Measurements from ENCODE around the gene PLPPR3.

Gene PLPPR3

GRCh38 chr19:772063-772462 is 49.7 kb downstream of the PLPPR3 start:
- H3K4me3 ChIP-seq (ENCODE audit: low read length): no peak overlapping the region
- no peak for TF ChIP-seq CTCF (IDR thresholded peaks at IDR 0.05; ENCODE audit: insufficient read depth, low read depth, low read length, missing control alignments)
- DNase-seq (ENCODE audit: low read depth): no peak

- DNase-seq (ENCODE audit: low read depth): peak; percentile 64
- H3K4me3 ChIP-seq (ENCODE audit: low read length): no peak overlapping the region
- peak; percentile 62 for TF ChIP-seq CTCF (IDR thresholded peaks at IDR 0.05; ENCODE audit: insufficient read depth, low read depth, low read length, missing control alignments)
These were observed 50.4 kb downstream of the PLPPR3 start for GRCh38 chr19:771332-771785.

GRCh38 chr19:769616-770015 is 52.1 kb downstream of the PLPPR3 start:
- no peak overlapping the region for H3K4me3 ChIP-seq (ENCODE audit: low read length)
- no peak for DNase-seq (ENCODE audit: low read depth)
- TF ChIP-seq CTCF (IDR thresholded peaks at IDR 0.05; ENCODE audit: insufficient read depth, low read depth, low read length, missing control alignments): no peak

- no peak overlapping the region for H3K4me3 ChIP-seq (ENCODE audit: low read length)
- TF ChIP-seq CTCF (IDR thresholded peaks at IDR 0.05; ENCODE audit: insufficient read depth, low read depth, low read length, missing control alignments): no peak
- DNase-seq (ENCODE audit: low read depth): no peak
These were observed 53.3 kb downstream of the PLPPR3 start for GRCh38 chr19:768424-768823.

GRCh38 chr19:765179-765738 is 56.5 kb downstream of the PLPPR3 start:
- no peak overlapping the region for H3K4me3 ChIP-seq (ENCODE audit: low read length)
- no peak for TF ChIP-seq CTCF (IDR thresholded peaks at IDR 0.05; ENCODE audit: insufficient read depth, low read depth, low read length, missing control alignments)
- DNase-seq (ENCODE audit: low read depth): no peak

GRCh38 chr19:764301-764700 is 57.5 kb downstream of the PLPPR3 start:
- no peak for TF ChIP-seq CTCF (IDR thresholded peaks at IDR 0.05; ENCODE audit: insufficient read depth, low read depth, low read length, missing control alignments)
- H3K4me3 ChIP-seq (ENCODE audit: low read length): no peak overlapping the region
- no peak for DNase-seq (ENCODE audit: low read depth)

- H3K4me3 ChIP-seq (ENCODE audit: low read length): no peak overlapping the region
- TF ChIP-seq CTCF (IDR thresholded peaks at IDR 0.05; ENCODE audit: insufficient read depth, low read depth, low read length, missing control alignments): no peak
- DNase-seq (ENCODE audit: low read depth): no peak
These were observed 57.9 kb downstream of the PLPPR3 start for GRCh38 chr19:763869-764268.
